Breast epithelium (tissue), 3 donors: ENCODE data around the gene JPH2.

Source experiments
- CTCF ChIP-seq, 3 donors: fragments of 450-650 bp; IDR thresholded peaks; one replicate each; pipeline ENCODE4 v1.5.1; 2016 to 2017; ENCODE audit warnings: antibody characterized with exemption in 3 of 3, mild to moderate bottlenecking in 3 of 3, moderate library complexity in 3 of 3
- POLR2A ChIP-seq: fragments of 450-650 bp; IDR thresholded peaks from one replicate; pipeline ENCODE4 v1.6.1; 2016; ENCODE audit warnings: antibody characterized with exemption, mild to moderate bottlenecking, moderate library complexity
- POLR2AphosphoS5 ChIP-seq, 3 donors: sonication (generic); formaldehyde crosslinking; IDR thresholded peaks; one replicate each; pipeline ENCODE4 v1.6.1; 2017; ENCODE audit warnings: antibody characterized with exemption in 3 of 3

GRCh38 chr20:44072384-44072783 lies 114.6 kb downstream of the JPH2 start:
- TF ChIP-seq CTCF (IDR thresholded peaks at IDR 0.05) (no peak), POLR2AphosphoS5 (IDR thresholded peaks at IDR 0.05) (no peak), POLR2A (no peak)
